Measurements from ENCODE around the gene GPC5.
"Not testable (repeated sequence)": the region's sequence is repeated elsewhere in the genome, so short reads cannot be mapped to it uniquely, and the experiment has no call there.

GRCh38 chr13:91898986-91899385 is 500.6 kb downstream of the GPC5 start:
- TF ChIP-seq SUZ12, FOXK2, ZNF384, PKNOX1 (IDR thresholded peaks at IDR 0.05): not testable (repeated sequence)

Measured in HEK293T (cell line).